IMR-90 (cell line): ENCODE results near the gene ISM1. TPM values are rescaled to one million over a fixed set of nuclear protein-coding genes. Genes with fewer than 3 reads are reported as not detected.

Source experiments
- ATAC-seq: fragments of 200-7000 bp; cut with Tn5 transposase; 2 replicates; pipeline ENCODE4 v1.9.1; 2020; ENCODE audit warnings: low read depth, mild to moderate bottlenecking, moderate library complexity
- BruUV-seq: library from RNA; stranded (reverse); fragments of 400-500 nt; replicated peaks from 2 replicates; lab custom pipeline; 2021; lab: Mats Ljungman, UMichigan
- CTCF ChIA-PET: fragments of 300-600 bp; formaldehyde crosslinking; extraction: SDS; loops from one replicate; lab custom pipeline; 2021; ENCODE audit warnings: antibody characterized with exemption; lab: Yijun Ruan, JAX
- POLR2A ChIA-PET: fragments of 300-600 bp; sonication (Branson Sonifier 250); formaldehyde crosslinking; loops from one replicate; lab custom pipeline; 2022; ENCODE audit warnings: antibody characterized with exemption; ENCODE audit not compliant: unreplicated experiment; lab: Charles Lee
- DNase-seq: peaks from one replicate; pipeline ENCODE4 v3.0.0; 2013
- H2AFZ ChIP-seq: replicated peaks from 2 replicates; pipeline ENCODE3; 2013; ENCODE audit warnings: low read length, mild to moderate bottlenecking; ENCODE audit not compliant: poor library complexity
- H2AK5ac ChIP-seq: 2 replicates; pipeline ENCODE4 v1.6.1; 2013; ENCODE audit warnings: low read depth, low read length, inconsistent platforms
- H2AK9ac ChIP-seq: replicated peaks from 2 replicates; pipeline ENCODE3; 2013; ENCODE audit warnings: mild to moderate bottlenecking, low read depth, low read length, moderate library complexity; ENCODE audit not compliant: poor library complexity
- H2BK120ac ChIP-seq: 2 replicates; pipeline ENCODE4 v1.6.1; 2013; ENCODE audit warnings: low read depth, low read length, inconsistent platforms
- H2BK15ac ChIP-seq: 3 replicates; pipeline ENCODE4 v1.6.1; 2013; ENCODE audit warnings: low read depth, low read length, inconsistent platforms
- H2BK20ac ChIP-seq: 2 replicates; pipeline ENCODE4 v1.6.1; 2013; ENCODE audit warnings: low read depth, mild to moderate bottlenecking, inconsistent platforms, low read length, moderate library complexity
- H2BK5ac ChIP-seq: 2 replicates; pipeline ENCODE4 v1.6.1; 2013; ENCODE audit warnings: mild to moderate bottlenecking, low read depth, low read length, inconsistent platforms; ENCODE audit not compliant: poor library complexity, severe bottlenecking
- H3K14ac ChIP-seq: replicated peaks from 2 replicates; pipeline ENCODE4 v1.6.1; 2013; ENCODE audit warnings: low read depth, low read length, inconsistent platforms
- H3K18ac ChIP-seq: 2 replicates; pipeline ENCODE4 v1.6.1; 2013; ENCODE audit warnings: low read depth, low read length, control low read depth
- H3K23ac ChIP-seq: 2 replicates; pipeline ENCODE4 v1.6.1; 2013; ENCODE audit warnings: low read depth, low read length, inconsistent platforms
- H3K27ac ChIP-seq: 2 replicates; pipeline ENCODE4 v1.5.1; 2013; ENCODE audit warnings: mild to moderate bottlenecking, control low read depth, low read length; ENCODE audit not compliant: insufficient read depth
- H3K27me3 ChIP-seq: 2 replicates; pipeline ENCODE4 v1.6.1; 2013; ENCODE audit warnings: low read length; ENCODE audit not compliant: control insufficient read depth, insufficient read depth
- H3K36me3 ChIP-seq: 2 replicates; pipeline ENCODE4 v1.6.1; 2013; ENCODE audit warnings: low read length, mixed read lengths; ENCODE audit not compliant: control insufficient read depth, insufficient read depth
- H3K4ac ChIP-seq: 2 replicates; pipeline ENCODE4 v1.6.1; 2013; ENCODE audit warnings: low read depth, low read length, inconsistent platforms
- H3K4me1 ChIP-seq: 2 replicates; pipeline ENCODE4 v1.6.1; 2013; ENCODE audit warnings: low read length, mixed read lengths; ENCODE audit not compliant: control insufficient read depth, insufficient read depth
- H3K4me2 ChIP-seq: 2 replicates; pipeline ENCODE4 v1.6.1; 2013; ENCODE audit warnings: low read depth, mild to moderate bottlenecking, control low read depth, low read length, moderate library complexity
- H3K4me3 ChIP-seq: 2 replicates; pipeline ENCODE4 v1.5.1; 2013; ENCODE audit warnings: low read depth, mild to moderate bottlenecking, control low read depth, low read length, moderate library complexity; ENCODE audit not compliant: insufficient read depth
- H3K56ac ChIP-seq: 2 replicates; pipeline ENCODE4 v1.6.1; 2013; ENCODE audit warnings: low read length, inconsistent platforms; ENCODE audit not compliant: insufficient read depth; ENCODE audit errors: extremely low read depth
- H3K79me1 ChIP-seq, 2 experiments: 2 replicates each; pipeline ENCODE4 v1.6.1; 2013; ENCODE audit warnings: low read length in 2 of 2, inconsistent platforms in 1 of 2, low read depth in 1 of 2
- H3K9ac ChIP-seq: 2 replicates; pipeline ENCODE4 v1.6.1; 2013; ENCODE audit warnings: low read depth, low read length, control low read depth
- H3K9me1 ChIP-seq: 2 replicates; pipeline ENCODE4 v1.6.1; 2013; ENCODE audit warnings: low read length, inconsistent platforms; ENCODE audit not compliant: insufficient read depth
- H3K9me3 ChIP-seq: 2 replicates; pipeline ENCODE4 v1.6.1; 2013; ENCODE audit warnings: low read length; ENCODE audit not compliant: control insufficient read depth, insufficient read depth
- H4K20me1 ChIP-seq: 2 replicates; pipeline ENCODE4 v1.6.1; 2013; ENCODE audit warnings: low read length, inconsistent platforms; ENCODE audit not compliant: insufficient read depth
- H4K5ac ChIP-seq: 2 replicates; pipeline ENCODE4 v1.6.1; 2013; ENCODE audit warnings: mild to moderate bottlenecking, low read depth, low read length, control low read depth
- H4K8ac ChIP-seq, 2 experiments: 2 replicates each; pipeline ENCODE4 v1.6.1; 2013; ENCODE audit warnings: low read depth in 2 of 2, low read length in 2 of 2, control low read depth in 1 of 2, inconsistent platforms in 1 of 2
- H4K91ac ChIP-seq: 2 replicates; pipeline ENCODE4 v1.6.1; 2013; ENCODE audit warnings: low read depth, low read length, inconsistent platforms; ENCODE audit not compliant: insufficient read depth
- CEBPB ChIP-seq: IDR thresholded peaks from 2 replicates; pipeline ENCODE4 v1.6.1; 2012; ENCODE audit warnings: low read depth, low read length, improper control_type of control experiment
- FOS ChIP-seq: fragments of 150-350 bp; IDR thresholded peaks from 2 replicates; pipeline ENCODE4 v1.6.1; 2016; ENCODE audit warnings: low read depth, low read length
- MAFK ChIP-seq: IDR thresholded peaks from 2 replicates; pipeline ENCODE4 v1.6.1; 2012; ENCODE audit warnings: low read depth, low read length, improper control_type of control experiment
- MXI1 ChIP-seq: IDR thresholded peaks from 2 replicates; pipeline ENCODE4 v1.6.1; 2012; ENCODE audit warnings: low read depth, mild to moderate bottlenecking, low read length, moderate library complexity, borderline replicate concordance
- NFE2L2 ChIP-seq: fragments of 150-350 bp; IDR thresholded peaks from 2 replicates; pipeline ENCODE4 v1.6.1; 2016; ENCODE audit warnings: low read depth, mild to moderate bottlenecking, low read length
- POLR2A ChIP-seq: IDR thresholded peaks from 2 replicates; pipeline ENCODE4 v1.6.1; 2012; ENCODE audit warnings: mild to moderate bottlenecking, low read depth, low read length
- RAD21 ChIP-seq: IDR thresholded peaks from 2 replicates; pipeline ENCODE4 v1.6.1; 2012; ENCODE audit warnings: low read length, improper control_type of control experiment
- RFX5 ChIP-seq: IDR thresholded peaks from 2 replicates; pipeline ENCODE4 v1.8.0; 2012; ENCODE audit warnings: low read depth, mild to moderate bottlenecking, low read length, moderate library complexity
- SMC3 ChIP-seq: fragments of 150-350 bp; IDR thresholded peaks from 2 replicates; pipeline ENCODE4 v1.6.1; 2016; ENCODE audit warnings: low read depth, mild to moderate bottlenecking, antibody characterized with exemption, low read length, moderate library complexity
- WGBS, 2 experiments: methylation state at CpG; one replicate each; pipeline versions ENCODE4 v1.1.5 to v1.1.7; 2013; ENCODE audit warnings: missing lambda C conversion rate in 2 of 2; ENCODE audit not compliant: insufficient read length in 1 of 2; ENCODE audit errors: extremely low coverage in 2 of 2; 5-methylcytosine and 5-hydroxymethylcytosine counted together
- dilution Hi-C: fragments of 300-500 bp; cut with HindIII; formaldehyde crosslinking; loops from one replicate; pipeline ENCODE4 v1.14.3; 2018; ENCODE audit warnings: low sequenced_read_pairs; ENCODE audit not compliant: unreplicated experiment
- in situ Hi-C: fragments of 300-500 bp; cut with MboI; formaldehyde crosslinking; loops from 3 replicates; pipeline ENCODE4 v1.14.3; 2019; ENCODE audit warnings: low sequenced_read_pairs, inconsistent platforms, mixed read lengths
- intact Hi-C: fragments of 100-400 bp; cut with micrococcal nuclease; formaldehyde crosslinking; loops from 2 replicates; pipeline ENCODE4 v1.10.0; 2022
- polyA plus RNA-seq, 3 experiments: library from polyadenylated mRNA; depleted of rRNA; stranded (reverse); fragments of >200 nt; gene quantifications; 2 replicates each; pipeline ENCODE4 v1.2.3, GENCODE V29; 2012; ENCODE audit warnings: low replicate concordance in 1 of 3
- total RNA-seq: library from RNA; depleted of rRNA; stranded (reverse); fragments of >200 nt; gene quantifications from 2 replicates; pipeline ENCODE4 v1.2.3, GENCODE V29; 2012
- TF ChIP-seq, protein P1 (sequence below): fragments of 150-350 bp; IDR thresholded peaks from 2 replicates; pipeline ENCODE4 v1.6.1; 2017; ENCODE audit warnings: mild to moderate bottlenecking, antibody characterized with exemption, low read length, low read depth
- TF ChIP-seq, protein P2 (sequence below): conservative IDR thresholded peaks from 2 replicates; pipeline ENCODE4 v1.5.1; 2012; ENCODE audit warnings: mild to moderate bottlenecking, low read depth, low read length, improper control_type of control experiment
- TF ChIP-seq, protein P3 (sequence below): fragments of 150-350 bp; IDR thresholded peaks from 2 replicates; pipeline ENCODE4 v1.6.1; 2016; ENCODE audit warnings: low read depth, mild to moderate bottlenecking, low read length, moderate library complexity, borderline replicate concordance

Gene ISM1
- total and polyA plus RNA-seq, 2 of the 4 experiments (the other 2 are of a cell fraction) = not detected

DNA sequence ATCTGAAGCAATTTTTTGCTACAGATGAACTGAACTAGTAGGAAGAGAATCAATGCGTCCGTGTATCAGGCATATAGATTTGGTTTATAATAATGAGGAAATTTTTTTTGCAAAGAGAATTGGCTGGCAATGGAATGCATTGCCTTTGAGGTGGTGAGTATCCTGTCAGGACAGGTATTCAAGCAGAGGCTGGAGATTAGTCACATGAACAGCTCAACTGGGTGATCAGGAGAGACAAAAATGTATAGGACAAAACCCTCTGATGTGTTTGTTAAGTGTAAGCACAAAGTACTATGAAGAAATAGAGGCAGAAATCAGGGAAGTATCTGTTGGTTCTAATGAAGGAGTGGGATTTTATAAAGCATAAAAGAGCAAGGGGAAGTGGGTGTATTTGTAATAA lies 80.5 kb downstream of the ISM1 start:
- H3K23ac ChIP-seq = no peak overlapping the region
- H3K9ac ChIP-seq = no peak overlapping the region
- ChIA-PET CTCF (no interaction called here), POLR2A (no interaction called here)
- no peaks in the 10 kb centered on the region for H3K36me3 ChIP-seq
- ATAC-seq (no peak), DNase-seq (no peak)
- H4K20me1 ChIP-seq = no peaks in the 10 kb centered on the region
- H2BK5ac ChIP-seq = no peak overlapping the region
- no peak overlapping the region for H2BK120ac ChIP-seq
- no peak overlapping the region for H3K56ac ChIP-seq
- no peaks in the 10 kb centered on the region; the same call in 1 of the 2 replicates for H3K27me3 ChIP-seq
- no peak overlapping the region for H4K91ac ChIP-seq
- no peak overlapping the region for H3K4me3 ChIP-seq
- no peaks in the 10 kb centered on the region for H3K4me1 ChIP-seq
- no peaks in the 10 kb centered on the region for H3K9me3 ChIP-seq
- H4K5ac ChIP-seq = no peak overlapping the region
- H3K14ac ChIP-seq = no peak overlapping the region
- no peak overlapping the region for H4K8ac ChIP-seq
- BruUV-seq = no TSS peak
- H2BK15ac ChIP-seq = no peak overlapping the region
- no peak overlapping the region for H2AFZ ChIP-seq
- in situ Hi-C loops (no loop called here), dilution Hi-C loops (no loop called here), intact Hi-C loops (no loop called here)
- H3K9me1 ChIP-seq = no peaks in the 10 kb centered on the region
- H3K27ac ChIP-seq = no peak overlapping the region
- no peaks in the 10 kb centered on the region for H3K79me1 ChIP-seq
- no peak overlapping the region for H3K4me2 ChIP-seq
- H3K18ac ChIP-seq = no peak overlapping the region
- no peak overlapping the region for H2AK5ac ChIP-seq
- 100% methylated on average over 1 of the region's 2 CpGs; no CpG with 5 or more reads in 1 of the 2 experiments for WGBS, 2 experiments
- no peak overlapping the region for H2AK9ac ChIP-seq
- no peak overlapping the region for H3K4ac ChIP-seq
- H2BK20ac ChIP-seq = no peak overlapping the region
- no peak for TF ChIP-seq POLR2A
- no peak for TF ChIP-seq RFX5
- TF ChIP-seq, protein P1, sequence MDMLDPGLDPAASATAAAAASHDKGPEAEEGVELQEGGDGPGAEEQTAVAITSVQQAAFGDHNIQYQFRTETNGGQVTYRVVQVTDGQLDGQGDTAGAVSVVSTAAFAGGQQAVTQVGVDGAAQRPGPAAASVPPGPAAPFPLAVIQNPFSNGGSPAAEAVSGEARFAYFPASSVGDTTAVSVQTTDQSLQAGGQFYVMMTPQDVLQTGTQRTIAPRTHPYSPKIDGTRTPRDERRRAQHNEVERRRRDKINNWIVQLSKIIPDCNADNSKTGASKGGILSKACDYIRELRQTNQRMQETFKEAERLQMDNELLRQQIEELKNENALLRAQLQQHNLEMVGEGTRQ = no peak
- no peak for TF ChIP-seq FOS
- no peak for TF ChIP-seq NFE2L2
- TF ChIP-seq MAFK = no peak
- TF ChIP-seq SMC3 = no peak
- TF ChIP-seq CEBPB = no peak
- no peak for TF ChIP-seq MXI1
- TF ChIP-seq, protein P2, sequence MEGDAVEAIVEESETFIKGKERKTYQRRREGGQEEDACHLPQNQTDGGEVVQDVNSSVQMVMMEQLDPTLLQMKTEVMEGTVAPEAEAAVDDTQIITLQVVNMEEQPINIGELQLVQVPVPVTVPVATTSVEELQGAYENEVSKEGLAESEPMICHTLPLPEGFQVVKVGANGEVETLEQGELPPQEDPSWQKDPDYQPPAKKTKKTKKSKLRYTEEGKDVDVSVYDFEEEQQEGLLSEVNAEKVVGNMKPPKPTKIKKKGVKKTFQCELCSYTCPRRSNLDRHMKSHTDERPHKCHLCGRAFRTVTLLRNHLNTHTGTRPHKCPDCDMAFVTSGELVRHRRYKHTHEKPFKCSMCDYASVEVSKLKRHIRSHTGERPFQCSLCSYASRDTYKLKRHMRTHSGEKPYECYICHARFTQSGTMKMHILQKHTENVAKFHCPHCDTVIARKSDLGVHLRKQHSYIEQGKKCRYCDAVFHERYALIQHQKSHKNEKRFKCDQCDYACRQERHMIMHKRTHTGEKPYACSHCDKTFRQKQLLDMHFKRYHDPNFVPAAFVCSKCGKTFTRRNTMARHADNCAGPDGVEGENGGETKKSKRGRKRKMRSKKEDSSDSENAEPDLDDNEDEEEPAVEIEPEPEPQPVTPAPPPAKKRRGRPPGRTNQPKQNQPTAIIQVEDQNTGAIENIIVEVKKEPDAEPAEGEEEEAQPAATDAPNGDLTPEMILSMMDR = no peak
- no peak for TF ChIP-seq RAD21
- TF ChIP-seq, protein P3, sequence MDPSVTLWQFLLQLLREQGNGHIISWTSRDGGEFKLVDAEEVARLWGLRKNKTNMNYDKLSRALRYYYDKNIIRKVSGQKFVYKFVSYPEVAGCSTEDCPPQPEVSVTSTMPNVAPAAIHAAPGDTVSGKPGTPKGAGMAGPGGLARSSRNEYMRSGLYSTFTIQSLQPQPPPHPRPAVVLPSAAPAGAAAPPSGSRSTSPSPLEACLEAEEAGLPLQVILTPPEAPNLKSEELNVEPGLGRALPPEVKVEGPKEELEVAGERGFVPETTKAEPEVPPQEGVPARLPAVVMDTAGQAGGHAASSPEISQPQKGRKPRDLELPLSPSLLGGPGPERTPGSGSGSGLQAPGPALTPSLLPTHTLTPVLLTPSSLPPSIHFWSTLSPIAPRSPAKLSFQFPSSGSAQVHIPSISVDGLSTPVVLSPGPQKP = no peak
